NCI-H146 (cell line): ENCODE measurements around the gene SYNGAP1.
A peak's percentile ranks its signal among the peaks of the same experiment; 100 is the strongest.

Experiments
- DNase-seq: peaks from one replicate; lab custom pipeline; 2025; lab: John Stamatoyannopoulos, UW

SYNGAP1 gene

DNA sequence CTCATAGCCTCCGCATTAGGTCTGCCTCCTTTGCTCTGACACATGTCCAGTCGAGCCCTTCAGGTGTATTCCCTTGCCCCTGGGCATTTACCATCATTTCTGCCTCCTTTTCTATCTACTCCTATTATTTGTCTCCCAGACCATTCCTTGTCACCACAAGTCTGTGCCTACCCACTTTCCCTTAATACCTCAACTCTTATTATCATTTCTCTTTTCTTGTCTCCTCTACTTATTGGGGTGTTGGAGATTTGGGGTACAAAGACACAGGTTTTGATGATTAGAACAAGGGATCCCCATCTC lies 1.4 kb downstream of the SYNGAP1 start:
- no peak for DNase-seq

GRCh38 chr6:33423777-33424176 lies 3.9 kb downstream of the SYNGAP1 start:
- no peak for DNase-seq

DNA sequence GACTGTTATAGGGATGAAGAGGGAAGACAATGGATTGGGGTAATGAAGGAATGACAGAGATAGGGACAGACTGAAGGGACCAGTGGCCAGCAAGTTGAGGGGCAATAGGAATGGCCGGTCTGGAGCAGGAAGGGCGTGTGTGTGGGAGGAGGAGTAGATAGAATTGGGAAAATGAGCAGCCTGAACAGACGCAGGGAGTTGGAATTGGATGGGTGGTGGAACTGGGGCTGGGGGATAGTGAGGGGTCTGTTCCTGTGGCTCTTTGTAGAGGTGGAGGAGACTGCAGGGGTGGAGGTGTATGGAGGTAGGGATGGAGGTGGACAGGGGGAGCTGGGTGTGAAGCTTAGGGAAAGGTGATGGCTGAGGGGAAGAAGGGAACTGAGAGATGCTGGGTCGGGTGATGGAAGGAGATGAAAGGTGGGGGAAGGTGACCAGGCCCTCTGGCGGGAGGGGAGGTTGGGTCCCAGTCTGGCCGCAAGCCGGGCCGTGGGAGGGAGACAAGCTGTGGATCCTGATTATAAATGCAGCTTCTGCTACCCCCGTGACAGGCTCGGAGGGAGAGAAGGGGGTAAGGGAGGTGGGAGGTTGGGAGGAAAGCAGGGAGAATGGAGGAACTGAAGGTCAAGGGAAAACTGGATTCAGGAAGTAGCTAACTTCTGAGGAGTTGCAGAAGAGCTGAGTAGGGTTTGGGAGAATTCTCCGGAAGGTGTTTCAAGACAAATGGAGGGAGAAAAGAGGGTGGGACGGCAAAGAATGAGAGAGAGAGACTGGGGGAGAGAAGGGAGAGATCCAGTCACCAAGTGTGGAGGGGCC lies 5.2 kb downstream of the SYNGAP1 start:
- DNase-seq = no peak

GRCh38 chr6:33425668-33426577 lies 6.1 kb downstream of the SYNGAP1 start:
- peak; percentile 83 for DNase-seq

GRCh38 chr6:33426590-33427511 lies 7.0 kb downstream of the SYNGAP1 start:
- no peak for DNase-seq

- peak; percentile 29 for DNase-seq
These were observed 7.8 kb downstream of the SYNGAP1 start for GRCh38 chr6:33427585-33428223.

DNA sequence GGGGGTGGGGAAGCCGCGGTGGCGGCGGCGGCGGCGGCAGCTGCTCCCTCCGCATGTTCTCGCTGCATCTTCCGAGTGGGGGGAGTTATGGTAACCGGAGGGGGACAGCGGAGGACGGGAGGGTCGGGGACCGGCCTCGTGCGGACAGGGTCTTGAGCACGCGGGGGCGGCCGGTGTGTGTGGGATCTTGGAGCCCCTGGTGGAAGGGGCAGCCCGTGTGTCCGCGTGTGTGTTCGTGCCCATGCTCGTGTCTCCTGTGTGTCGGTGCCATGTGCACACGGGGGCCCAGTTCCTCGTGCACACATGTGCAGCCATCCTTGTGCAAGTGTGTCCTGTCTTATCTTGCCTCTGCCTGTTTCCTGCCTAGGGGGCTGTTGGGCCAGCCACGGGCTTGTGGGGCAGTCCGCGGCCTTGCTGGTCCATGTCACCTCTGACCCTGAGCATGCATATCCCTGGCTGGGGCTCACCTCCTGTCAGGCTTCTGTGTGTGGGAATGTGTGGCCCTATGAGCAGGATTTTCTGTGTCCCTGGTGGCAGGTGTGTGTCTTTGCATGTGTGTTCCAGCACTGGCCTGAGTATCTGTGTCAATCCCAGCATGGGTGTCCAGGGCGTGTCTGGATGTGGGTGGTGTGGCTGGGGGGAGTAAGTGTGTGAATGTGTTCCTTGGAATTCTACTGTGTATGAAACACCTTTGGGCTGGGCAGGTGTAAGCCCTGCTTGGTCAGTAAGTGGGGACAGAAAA lies 8.5 kb downstream of the SYNGAP1 start:
- DNase-seq = peak; percentile 58

DNA sequence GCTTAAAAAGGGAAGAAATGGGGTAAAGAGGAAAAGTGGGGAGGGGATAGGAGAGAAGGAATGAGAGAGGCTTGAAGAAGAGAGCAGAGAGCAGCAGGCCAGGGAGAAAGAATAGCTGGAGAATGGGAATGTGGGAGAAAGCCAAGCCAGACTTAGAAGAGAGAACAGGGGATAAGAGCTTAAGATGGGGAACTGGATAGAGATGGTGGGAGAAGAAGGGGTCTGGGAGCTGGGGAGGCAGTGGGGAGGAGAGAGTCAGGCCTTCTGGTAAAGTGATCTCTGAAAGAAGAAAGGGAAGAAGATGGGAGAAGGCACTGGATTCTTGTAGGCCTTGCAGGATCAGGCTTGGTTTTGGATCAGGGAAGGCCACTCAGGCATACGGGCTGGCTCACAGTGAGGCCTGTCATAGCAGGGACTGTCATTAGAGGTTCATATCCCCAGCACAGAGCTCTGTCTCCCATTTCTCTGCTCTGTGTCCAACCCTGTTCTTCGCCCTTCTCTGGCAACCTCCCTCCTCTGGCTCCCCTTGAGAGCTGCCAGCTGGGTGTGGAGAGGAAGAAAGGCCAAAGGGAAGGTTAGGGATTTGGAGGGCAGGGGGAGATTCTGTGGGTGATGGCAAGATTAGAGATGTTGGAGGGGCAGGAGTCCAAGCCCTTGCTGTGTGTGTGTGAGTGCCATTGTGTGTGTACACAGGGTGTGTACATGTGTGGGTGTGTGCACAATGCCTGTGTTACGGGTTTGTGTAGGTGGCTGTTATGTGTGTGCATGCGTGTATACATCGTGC lies 9.3 kb downstream of the SYNGAP1 start:
- DNase-seq = no peak

DNA sequence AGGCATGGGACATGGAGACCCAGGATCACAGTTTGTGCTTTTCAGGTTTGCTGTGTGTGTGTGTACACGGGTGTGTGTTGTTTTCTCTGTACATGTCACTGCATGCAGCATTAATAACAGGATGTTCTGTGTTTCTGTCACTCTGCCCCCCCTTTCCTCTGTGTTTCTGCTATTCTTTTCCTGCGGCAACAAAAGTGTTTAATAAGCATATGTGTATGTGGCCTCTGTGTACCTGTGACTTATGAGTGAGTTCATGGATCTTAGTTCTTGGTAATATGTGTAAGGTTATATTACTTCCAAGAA lies 9.8 kb downstream of the SYNGAP1 start:
- no peak for DNase-seq

GRCh38 chr6:33430334-33430733 lies 10.5 kb downstream of the SYNGAP1 start:
- no peak for DNase-seq

GRCh38 chr6:33430991-33431879 lies 11.4 kb downstream of the SYNGAP1 start:
- peak; percentile 27 for DNase-seq

GRCh38 chr6:33431880-33432541 lies 12.1 kb downstream of the SYNGAP1 start:
- DNase-seq = no peak

GRCh38 chr6:33432546-33432945 lies 12.7 kb downstream of the SYNGAP1 start:
- no peak for DNase-seq

GRCh38 chr6:33433001-33433543 lies 13.2 kb downstream of the SYNGAP1 start:
- no peak for DNase-seq

- no peak for DNase-seq
These were observed 13.8 kb downstream of the SYNGAP1 start for GRCh38 chr6:33433544-33434191.

DNA sequence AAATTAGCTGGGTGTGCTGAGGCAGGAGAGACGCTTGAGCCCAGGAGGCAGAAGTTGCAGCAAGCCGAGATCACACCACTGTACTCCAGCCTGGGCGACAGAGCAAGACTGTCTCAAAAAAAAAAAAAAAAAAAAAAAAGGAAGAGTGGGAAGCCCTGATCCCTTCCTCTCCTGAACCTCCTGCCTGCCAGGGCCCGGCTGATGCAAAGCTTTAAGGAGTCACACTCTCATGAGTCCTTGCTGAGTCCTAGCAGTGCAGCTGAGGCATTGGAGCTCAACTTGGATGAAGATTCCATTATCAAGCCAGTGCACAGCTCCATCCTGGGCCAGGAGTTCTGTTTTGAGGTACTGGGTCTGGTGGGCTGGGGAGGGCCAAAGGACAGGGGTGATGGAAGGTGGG lies 15.1 kb downstream of the SYNGAP1 start:
- no peak for DNase-seq

GRCh38 chr6:33437666-33438065 lies 17.8 kb downstream of the SYNGAP1 start:
- no peak for DNase-seq
